GM12878 (cell line): ENCODE measurements around the gene OR5K3. TPM values are rescaled to one million over a fixed set of nuclear protein-coding genes. Genes with fewer than 3 reads are reported as not detected.

Experiments used
- ATAC-seq: fragments of 200-7000 bp; cut with Tn5 transposase; 3 replicates; pipeline ENCODE4 v1.9.1; 2020; ENCODE audit warnings: mild to moderate bottlenecking, moderate library complexity
- BruUV-seq: library from RNA; stranded (reverse); fragments of 400-500 nt; replicated peaks from 2 replicates; lab custom pipeline; 2021; lab: Mats Ljungman, UMichigan
- CTCF ChIA-PET: fragments of 300-600 bp; sonication (Branson Sonifier 250); formaldehyde crosslinking; extraction: SDS; loops from one replicate; lab custom pipeline; 2021; ENCODE audit warnings: inconsistent platforms; lab: Yijun Ruan, JAX
- POLR2A ChIA-PET: fragments of 350-600 bp; formaldehyde crosslinking; extraction: SDS; loops from one replicate; lab custom pipeline; 2021; ENCODE audit warnings: inconsistent platforms; lab: Charles Lee
- RAD21 ChIA-PET: fragments of 300-600 bp; sonication (Branson Sonifier 250); formaldehyde crosslinking; loops from one replicate; lab custom pipeline; 2023; ENCODE audit warnings: antibody characterized with exemption; ENCODE audit not compliant: unreplicated experiment; lab: Charles Lee
- SMC1A ChIA-PET: fragments of 300-600 bp; sonication (Branson Sonifier 250); formaldehyde crosslinking; loops from one replicate; lab custom pipeline; 2023; ENCODE audit not compliant: unreplicated experiment, uncharacterized antibody; lab: Charles Lee
- DNase-seq: peaks from one replicate; pipeline ENCODE4 v3.0.0-alpha.2; 2011; ENCODE audit warnings: low read depth, low spot score
- FAIRE-seq: peaks from 3 replicates; lab custom pipeline; 2011; peaks lifted over from hg19 to GRCh38; lab: Jason Lieb, UNC
- H2AFZ ChIP-seq: 2 replicates; pipeline ENCODE4 v1.6.0; 2011; ENCODE audit warnings: low read depth, low read length, control low read depth; ENCODE audit not compliant: control insufficient read depth
- H3K27ac ChIP-seq: 2 replicates; pipeline ENCODE4 v1.5.1; 2011; ENCODE audit warnings: control low read depth; ENCODE audit not compliant: control insufficient read depth, insufficient read depth
- H3K27me3 ChIP-seq, 2 experiments: replicated peaks in 1 of 2; 2 replicates each; pipeline versions ENCODE4 v1.6.0 to v1.6.1; 2011; ENCODE audit warnings: low read length in 1 of 2; ENCODE audit not compliant: control insufficient read depth in 2 of 2, insufficient read depth in 2 of 2
- H3K36me3 ChIP-seq, 2 experiments: 2 replicates each; pipeline ENCODE4 v1.5.1; 2011; ENCODE audit warnings: low read length in 1 of 2; ENCODE audit not compliant: control insufficient read depth in 2 of 2, insufficient read depth in 2 of 2
- H3K4me1 ChIP-seq: 2 replicates; pipeline ENCODE4 v1.6.1; 2011; ENCODE audit warnings: mild to moderate bottlenecking, low read length, moderate library complexity, mixed read lengths; ENCODE audit not compliant: control insufficient read depth, insufficient read depth
- H3K4me2 ChIP-seq: 2 replicates; pipeline ENCODE4 v1.6.0; 2011; ENCODE audit warnings: control low read depth; ENCODE audit not compliant: control insufficient read depth, insufficient read depth
- H3K4me3 ChIP-seq: fragments of 200-600 bp; sonication (generic); 2 replicates; pipeline ENCODE4 v1.5.1; 2016
- H3K79me2 ChIP-seq: 2 replicates; pipeline ENCODE4 v1.6.0; 2011; ENCODE audit warnings: low read length; ENCODE audit not compliant: control insufficient read depth, insufficient read depth
- H3K9ac ChIP-seq: 2 replicates; pipeline ENCODE4 v1.8.0; 2011; ENCODE audit warnings: low read length, control low read depth, mixed read lengths; ENCODE audit not compliant: control insufficient read depth, insufficient read depth
- H3K9me3 ChIP-seq: replicated peaks from 3 replicates; pipeline ENCODE4 v1.5.1; 2011; ENCODE audit warnings: mild to moderate bottlenecking, low read length; ENCODE audit not compliant: control insufficient read depth, insufficient read depth
- H4K20me1 ChIP-seq: 2 replicates; pipeline ENCODE4 v1.6.0; 2011; ENCODE audit not compliant: control insufficient read depth, insufficient read depth
- CBX5 ChIP-seq: sonication (generic); IDR thresholded peaks from 2 replicates; pipeline ENCODE4 v1.6.1; 2016; ENCODE audit warnings: low read depth, moderate library complexity, mild to moderate bottlenecking, inconsistent platforms
- CREB1 ChIP-seq: IDR thresholded peaks from 2 replicates; pipeline ENCODE4 v1.6.1; 2012; ENCODE audit warnings: low read depth, mild to moderate bottlenecking, inconsistent platforms
- KLF5 ChIP-seq: fragments of 450-650 bp; IDR thresholded peaks from 2 replicates; pipeline ENCODE4 v1.6.1; 2014; ENCODE audit warnings: mild to moderate bottlenecking; ENCODE audit not compliant: partially characterized antibody
- MEF2A ChIP-seq: IDR thresholded peaks from 2 replicates; pipeline ENCODE4 v1.6.1; 2011; ENCODE audit warnings: low read depth, mild to moderate bottlenecking, low read length, moderate library complexity; ENCODE audit not compliant: insufficient read depth
- NR2C1 ChIP-seq: fragments of 450-650 bp; IDR thresholded peaks from 2 replicates; pipeline ENCODE4 v1.6.1; 2017; ENCODE audit warnings: antibody characterized with exemption, mild to moderate bottlenecking, moderate library complexity
- RB1 ChIP-seq: fragments of 450-650 bp; formaldehyde crosslinking; IDR thresholded peaks from 2 replicates; pipeline ENCODE4 v1.6.1; 2017; ENCODE audit warnings: mild to moderate bottlenecking, borderline replicate concordance
- SMAD1 ChIP-seq: fragments of 450-650 bp; IDR thresholded peaks from 2 replicates; pipeline ENCODE4 v1.6.1; 2018; ENCODE audit warnings: mild to moderate bottlenecking, low read depth; ENCODE audit not compliant: partially characterized antibody
- SMAD5 ChIP-seq: IDR thresholded peaks from 2 replicates; pipeline ENCODE4 v1.6.1; 2016; ENCODE audit warnings: antibody characterized with exemption, low read depth
- SMC3 ChIP-seq: IDR thresholded peaks from 2 replicates; pipeline ENCODE4 v1.6.1; 2011; ENCODE audit warnings: low read length, improper control_type of control experiment, borderline replicate concordance
- SREBF1 ChIP-seq: IDR thresholded peaks from 2 replicates; pipeline ENCODE4 v1.6.1; 2012; ENCODE audit warnings: mild to moderate bottlenecking, low read length
- TCF12 ChIP-seq: IDR thresholded peaks from 2 replicates; pipeline ENCODE4 v1.6.1; 2011; ENCODE audit warnings: low read depth, mild to moderate bottlenecking, low read length
- TCF7 ChIP-seq: IDR thresholded peaks from 2 replicates; pipeline ENCODE4 v1.6.1; 2014; ENCODE audit warnings: antibody characterized with exemption, borderline replicate concordance
- ZNF217 ChIP-seq: fragments of 450-650 bp; IDR thresholded peaks from 2 replicates; pipeline ENCODE4 v1.6.1; 2017; ENCODE audit warnings: antibody characterized with exemption, mild to moderate bottlenecking
- ZNF384 ChIP-seq: IDR thresholded peaks from 2 replicates; pipeline ENCODE4 v1.6.1; 2012; ENCODE audit warnings: low read depth, mild to moderate bottlenecking, low read length, improper control_type of control experiment, borderline replicate concordance
- ZZZ3 ChIP-seq: IDR thresholded peaks from 2 replicates; pipeline ENCODE4 v1.6.1; 2011; ENCODE audit warnings: low read depth; ENCODE audit not compliant: control insufficient read depth, insufficient read length
- WGBS: methylation state at CpG from one replicate; pipeline ENCODE4 v1.1.6; 2016; ENCODE audit warnings: low lambda C conversion rate; ENCODE audit not compliant: insufficient replicate concordance, insufficient coverage; ENCODE audit errors: missing lambda C conversion rate; 5-methylcytosine and 5-hydroxymethylcytosine counted together
- in situ Hi-C: fragments of 300-500 bp; cut with MboI; formaldehyde crosslinking; loops from 9 replicates; pipeline ENCODE4 v1.14.3; 2018; ENCODE audit warnings: mixed read lengths
- intact Hi-C: fragments of 100-400 bp; cut with micrococcal nuclease; formaldehyde crosslinking; loops from one replicate; pipeline ENCODE4 v1.14.2; 2022; ENCODE audit not compliant: unreplicated experiment
- polyA plus RNA-seq, 11 experiments: library from polyadenylated mRNA; depleted of rRNA in 4 of 11; unstranded in 6 of 11; stranded (reverse) in 5 of 11; fragments of >200 nt; fragmentation: Nextera tagmentation in 4 of 11; fragmentation: Illumina TruSeq in 1 of 11; extraction: Ambion mirVana in 4 of 11; extraction: Trizol in 1 of 11; gene quantifications; 1 replicate in 1 of 11; 2 replicates in 10 of 11; pipeline versions ENCODE4 v1.2.1 to v1.2.3, GENCODE V29; 2011 to 2016; ENCODE audit warnings: inconsistent platforms in 2 of 11, missing spikeins in 2 of 11, low read depth in 1 of 11
- total RNA-seq, 4 experiments: library from RNA; depleted of rRNA in 3 of 4; stranded (reverse); fragments of >200 nt in 3 of 4; fragmentation: Illumina TruSeq in 1 of 4; extraction: Trizol in 1 of 4; gene quantifications; 2 replicates each; pipeline versions ENCODE4 v1.2.1 to v1.2.3, GENCODE V29; 2013 to 2021

OR5K3 gene
- total and polyA plus RNA-seq, 10 of the 15 experiments (the other 5 are each of a cell fraction or from before 2014, with no cell fraction given), result 1.6 TPM; not detected in 9

- 94% methylated on average over 3 of the region's 3 CpGs for WGBS
- no peaks in the 10 kb centered on the region for H3K9me3 ChIP-seq
- no peak overlapping the region for H3K4me3 ChIP-seq
- no peak overlapping the region for H3K9ac ChIP-seq
- TF ChIP-seq TCF12 (no peak), SMAD1 (no peak), NR2C1 (no peak), CREB1 (no peak), MEF2A (no peak), SMC3 (no peak), ZZZ3 (no peak), RB1 (no peak), SREBF1 (no peak), CBX5 (no peak), ZNF384 (no peak), TCF7 (no peak), SMAD5 (no peak), KLF5 (no peak), ZNF217 (no peak)
- no peak for ATAC-seq
- H4K20me1 ChIP-seq, result no peaks in the 10 kb centered on the region
- no peak for FAIRE-seq
- H3K79me2 ChIP-seq, result no peaks in the 10 kb centered on the region
- ChIA-PET SMC1A (interaction anchor here (0.8 to 1.2 kb wide), 2 partner anchors 222 to 224 kb away, joined by 3 read pairs; no protein-coding TSS in a partner anchor), POLR2A (no interaction called here), CTCF (no interaction called here), RAD21 (no interaction called here)
- H3K4me2 ChIP-seq, result no peak overlapping the region
- no peaks in the 10 kb centered on the region for H3K4me1 ChIP-seq
- no peaks in the 10 kb centered on the region for H3K36me3 ChIP-seq
- in situ Hi-C loops, result no loop called here
- no TSS peak for BruUV-seq
- DNase-seq, result no peak
- no peak overlapping the region for H2AFZ ChIP-seq
- H3K27ac ChIP-seq, result no peak overlapping the region
- H3K27me3 ChIP-seq, result no peaks in the 10 kb centered on the region
- intact Hi-C loops, result no loop called here
These were observed 40.4 kb upstream of the OR5K3 start for GRCh38 chr3:98350082-98350481.
